OCI-M2 (cell line): Measurements from ENCODE around the gene FOXP4.
"Not testable (repeated sequence)": the region's sequence is repeated elsewhere in the genome, so short reads cannot be mapped to it uniquely, and the experiment has no call there.

Experiments used
- DNase-seq: peaks from one replicate; lab custom pipeline; 2025; ENCODE audit not compliant: unreplicated experiment; lab: John Stamatoyannopoulos, UW

Gene FOXP4

DNA sequence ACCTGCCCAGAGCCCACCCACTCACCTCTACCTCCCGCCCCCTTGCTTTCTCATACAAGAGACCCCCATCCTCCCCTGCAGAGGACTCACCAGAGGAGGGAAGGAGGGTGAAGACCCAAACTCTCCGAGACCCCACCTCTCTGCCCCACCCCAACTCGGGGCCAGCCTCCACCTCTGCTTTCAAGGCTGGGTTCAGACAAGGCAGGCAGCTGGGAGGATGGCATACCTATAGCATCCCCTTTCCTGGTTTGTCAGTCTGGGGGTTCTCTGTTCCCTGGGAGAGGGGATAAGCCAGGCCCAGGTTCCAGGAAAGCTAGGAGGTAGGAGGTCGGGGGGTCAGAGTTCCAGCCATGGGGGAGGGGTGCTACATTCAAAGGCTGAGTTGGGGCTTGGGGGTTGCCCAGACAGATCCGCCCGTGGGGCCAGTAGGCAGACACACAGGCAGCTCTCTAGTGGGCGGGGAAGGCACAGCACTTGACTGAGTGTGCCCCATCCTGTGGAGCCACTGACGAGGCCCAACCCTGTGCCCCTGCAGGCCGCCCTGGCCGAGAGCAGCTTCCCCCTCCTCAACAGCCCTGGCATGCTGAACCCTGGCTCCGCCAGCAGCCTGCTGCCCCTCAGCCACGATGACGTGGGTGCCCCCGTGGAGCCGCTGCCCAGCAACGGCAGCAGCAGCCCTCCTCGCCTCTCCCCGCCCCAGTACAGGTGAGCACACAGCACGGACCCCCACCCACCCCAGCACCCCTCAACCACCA is 51.2 kb downstream of the FOXP4 start:
- no peak for DNase-seq

GRCh38 chr6:41598670-41599014 is 52.5 kb downstream of the FOXP4 start:
- no peak for DNase-seq

GRCh38 chr6:41599015-41599851 is 53.1 kb downstream of the FOXP4 start:
- DNase-seq = no peak

DNA sequence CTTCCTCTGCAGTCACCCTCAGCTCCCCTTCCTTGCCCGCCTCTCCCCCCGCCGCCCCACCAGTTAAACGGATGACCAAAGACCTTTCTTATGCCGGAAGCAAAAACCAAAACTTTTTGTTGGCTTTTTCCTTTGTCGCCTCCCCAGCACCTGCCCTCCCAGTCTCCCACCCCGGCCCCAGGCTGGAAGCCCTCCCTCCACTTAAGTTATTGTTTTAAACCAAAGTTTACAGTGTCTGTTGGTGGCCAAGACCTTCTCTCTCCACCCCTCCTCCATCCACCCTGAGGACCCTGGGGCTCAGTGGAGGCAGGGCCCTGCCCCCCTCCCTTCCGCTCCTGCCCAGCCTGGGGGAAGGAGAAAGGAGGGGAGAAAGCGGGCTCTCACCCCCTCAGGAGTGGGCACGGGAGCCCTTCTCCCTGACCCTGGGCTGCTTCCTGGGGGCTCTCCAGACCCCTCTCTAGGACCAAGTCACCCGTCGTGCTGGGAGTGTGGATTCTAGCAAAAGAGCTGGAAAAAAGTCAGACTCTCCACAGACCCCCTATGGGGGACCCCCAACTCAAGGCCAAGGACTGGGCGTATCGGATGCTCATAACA is 53.8 kb downstream of the FOXP4 start:
- DNase-seq = no peak

DNA sequence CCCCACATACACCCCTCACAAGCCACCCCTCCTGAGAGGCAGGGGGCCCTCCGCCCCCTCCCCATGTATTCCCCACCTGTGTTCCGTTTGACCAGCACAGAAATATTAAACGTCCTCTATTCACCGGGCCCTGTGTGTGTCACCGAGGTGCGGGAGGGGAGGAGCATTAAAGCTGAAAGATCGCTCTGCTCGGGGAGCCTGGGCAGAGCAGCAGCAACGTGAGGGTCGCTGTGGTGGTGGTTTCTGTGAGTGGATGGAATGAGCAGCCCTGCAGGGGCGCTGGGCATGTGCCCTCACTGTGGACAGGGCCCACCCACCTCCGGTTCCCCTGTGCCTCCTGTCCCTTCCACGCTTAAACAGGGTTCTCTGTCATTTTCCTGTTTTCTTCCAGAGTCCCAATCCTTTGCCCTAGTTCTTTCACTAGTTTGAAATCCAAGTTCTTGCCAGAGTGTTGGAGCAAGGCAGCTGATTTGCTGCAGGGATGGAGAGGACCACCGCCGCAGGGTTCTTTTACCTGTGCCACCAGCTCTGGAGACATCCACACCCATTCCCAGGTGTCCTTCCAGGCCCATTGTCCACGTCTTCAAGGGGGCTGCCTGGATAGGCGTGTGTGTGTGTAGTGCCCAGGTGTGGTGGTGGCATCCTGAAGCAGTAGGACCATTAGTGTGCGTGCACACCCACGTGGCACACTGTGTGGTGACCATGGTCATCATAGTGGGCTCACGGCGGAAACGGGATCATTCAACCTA is 54.5 kb downstream of the FOXP4 start:
- DNase-seq = no peak

DNA sequence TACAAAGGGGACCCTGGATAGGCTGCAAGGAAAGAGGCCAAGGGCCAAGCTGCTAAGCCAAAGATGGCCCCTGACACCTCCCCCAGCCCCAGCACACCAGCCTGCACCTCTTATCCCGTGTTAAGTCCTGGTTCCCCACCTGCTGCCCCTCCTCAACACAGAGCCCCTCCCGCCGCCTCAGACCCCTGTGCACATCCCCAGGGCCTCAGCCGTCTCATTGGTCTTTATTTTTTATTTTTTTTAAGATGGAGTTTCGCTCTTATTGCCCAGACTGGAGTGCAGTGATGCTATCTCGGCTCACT is 55.0 kb downstream of the FOXP4 start:
- no peak for DNase-seq

DNA sequence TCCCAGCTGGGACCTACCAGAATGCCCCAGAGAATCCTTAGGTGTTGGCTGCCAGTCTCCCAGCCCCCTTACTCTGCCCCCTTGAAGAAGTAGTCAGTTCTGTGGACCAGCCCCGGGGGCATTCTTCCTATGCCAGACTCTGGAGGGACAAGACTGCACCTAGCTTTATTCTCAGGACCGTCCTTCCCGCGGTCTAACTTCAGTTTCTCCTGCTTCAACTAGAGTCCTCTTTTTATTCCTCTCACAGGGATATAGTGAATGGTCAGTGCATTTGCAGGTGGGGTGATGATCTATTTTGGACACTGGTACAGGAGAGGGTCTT is 56.2 kb downstream of the FOXP4 start:
- no peak for DNase-seq

GRCh38 chr6:41602864-41603608 is 56.9 kb downstream of the FOXP4 start:
- peak; percentile 60 for DNase-seq

DNA sequence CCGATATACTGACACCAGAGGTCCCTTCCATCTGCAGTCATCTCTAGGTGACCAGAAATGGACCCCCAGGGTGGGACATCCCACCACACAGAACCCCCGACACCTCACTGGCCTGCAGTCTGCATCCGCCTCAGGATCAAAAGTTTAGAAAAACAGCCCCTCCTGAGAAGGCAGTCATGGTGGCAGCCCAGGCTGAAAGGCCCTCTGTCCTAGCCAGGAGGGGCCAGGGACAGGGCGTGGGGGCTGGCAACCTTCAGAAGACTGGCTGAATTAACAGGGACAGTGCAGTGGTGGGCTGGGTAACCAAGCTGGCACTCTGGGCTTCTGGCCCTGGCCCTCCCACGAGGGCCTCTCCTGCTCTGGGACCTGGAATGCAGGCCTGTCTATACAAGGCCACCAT is 57.8 kb downstream of the FOXP4 start:
- no peak for DNase-seq

DNA sequence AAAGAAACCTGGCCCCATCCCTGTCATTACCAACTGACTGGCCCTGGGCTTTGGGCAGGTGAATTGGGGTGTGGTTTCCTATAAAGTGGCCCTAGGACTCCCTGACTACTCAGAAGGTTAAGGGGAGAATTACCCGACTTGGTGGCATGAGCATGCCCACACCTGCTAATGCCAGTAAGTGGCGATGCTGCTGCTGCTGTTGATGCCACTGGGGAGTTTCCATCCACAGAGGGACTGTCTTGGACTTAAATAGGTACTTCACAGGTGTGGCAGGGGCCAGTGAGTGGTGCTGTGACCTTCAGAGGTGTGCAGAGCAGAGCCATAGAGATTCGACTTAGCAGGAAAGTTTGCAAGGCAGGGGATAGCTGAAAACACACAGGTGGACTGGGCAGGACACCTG is 59.5 kb downstream of the FOXP4 start:
- DNase-seq = no peak

- DNase-seq = no peak
Observed at GRCh38 chr6:41607036-41607435, 60.9 kb downstream of the FOXP4 start.

GRCh38 chr6:41607736-41608135 is 61.6 kb downstream of the FOXP4 start:
- DNase-seq = no peak

- DNase-seq = no peak
Observed at GRCh38 chr6:41608443-41609151, 62.4 kb downstream of the FOXP4 start.

GRCh38 chr6:41614715-41615114 is 68.5 kb downstream of the FOXP4 start:
- no peak for DNase-seq

GRCh38 chr6:41615311-41615710 is 69.1 kb downstream of the FOXP4 start:
- no peak for DNase-seq

DNA sequence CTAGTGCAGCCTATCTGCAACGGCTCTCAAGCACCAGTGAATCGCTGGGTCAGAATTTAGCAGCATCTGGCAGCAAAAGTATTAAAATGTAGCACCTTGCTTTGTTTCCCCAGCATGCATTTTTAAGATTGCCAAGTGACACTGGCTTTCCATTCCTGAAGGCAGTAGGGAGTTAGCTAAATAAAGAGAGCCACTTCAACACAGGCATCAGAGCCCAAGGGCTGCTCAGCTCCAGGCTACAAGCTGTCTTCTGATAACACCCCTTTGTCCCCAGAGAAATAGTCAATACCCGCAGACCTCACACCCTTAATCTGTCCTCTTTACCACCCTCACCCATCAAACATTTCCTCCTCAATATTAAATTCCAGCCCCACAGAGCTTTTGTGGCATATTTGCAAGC is 72.4 kb downstream of the FOXP4 start:
- no peak for DNase-seq

GRCh38 chr6:41619193-41619592 is 73.0 kb downstream of the FOXP4 start:
- not testable (repeated sequence) for DNase-seq

DNA sequence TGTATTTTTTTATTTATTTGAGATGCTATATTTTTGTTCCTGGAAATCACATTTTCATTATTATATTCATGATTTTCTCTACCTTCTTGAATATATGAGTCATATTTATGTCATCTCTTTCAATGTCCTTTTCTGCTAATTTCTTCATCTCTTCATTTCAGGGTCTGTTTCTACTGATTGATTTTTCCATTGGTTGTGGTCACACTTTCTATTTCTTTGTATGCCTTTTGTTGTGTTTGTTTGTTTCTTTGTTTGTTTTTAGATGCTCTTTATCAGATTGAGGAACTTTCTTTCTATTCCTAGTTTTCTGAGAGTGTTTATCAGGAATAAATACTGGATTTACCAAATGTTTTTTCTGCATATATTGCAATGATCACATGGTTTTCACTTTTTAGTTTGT is 75.2 kb downstream of the FOXP4 start:
- no peak for DNase-seq

DNA sequence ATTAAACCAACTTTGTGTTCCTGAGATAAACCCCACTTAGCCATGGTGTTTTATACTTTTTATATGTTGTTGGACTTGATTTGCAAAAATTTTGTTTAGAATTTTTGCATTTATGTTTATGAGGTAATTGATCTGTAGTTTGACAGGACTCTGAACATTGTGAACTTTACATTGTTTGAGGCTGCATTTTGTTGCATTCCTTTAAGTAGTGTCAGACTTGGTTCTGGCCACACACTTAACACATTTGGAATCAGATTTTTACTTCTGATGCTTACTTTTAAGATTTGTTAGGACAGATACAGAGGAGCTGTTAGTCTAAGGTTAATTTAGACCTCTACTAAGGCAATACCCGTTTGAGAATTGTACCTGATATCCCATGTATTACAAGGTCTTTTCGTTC is 75.6 kb downstream of the FOXP4 start:
- no peak for DNase-seq

- DNase-seq = no peak
Observed at GRCh38 chr6:41622206-41622988, 76.2 kb downstream of the FOXP4 start.
